ENCODE data around the gene SETD6. TPM values are rescaled to one million over a fixed set of nuclear protein-coding genes. Genes with fewer than 3 reads are reported as not detected.

SETD6 gene
- total RNA-seq, 1 experiment from 2014 or later: 42.8 TPM

GRCh38 chr16:58500430-58501241 is 14.7 kb upstream of the SETD6 start:
- no peak for DNase-seq
- BruUV-seq (replicated peaks): no TSS peak
- no peak for TF ChIP-seq CTCF (IDR thresholded peaks at IDR 0.05; ENCODE audit: unreplicated experiment)
- Mint-ChIP-seq H3K9me3 (ENCODE audit: low read depth, unreplicated experiment) (no peaks in the 10 kb centered on the region), H3K4me1 (ENCODE audit: low read depth, unreplicated experiment) (peaks cover 22% of the 10 kb centered on the region), H3K4me3 (ENCODE audit: low read depth, unreplicated experiment) (peak overlapping the region; percentile 67), H3K27ac (ENCODE audit: unreplicated experiment) (no peak overlapping the region), H3K36me3 (ENCODE audit: insufficient read depth, unreplicated experiment) (peaks cover 26% of the 10 kb centered on the region), H3K27me3 (ENCODE audit: unreplicated experiment) (peaks cover 13% of the 10 kb centered on the region)
- intact Hi-C loops (cut with micrococcal nuclease; ENCODE audit: unreplicated experiment): no loop called here
- CTCF ChIA-PET: interaction anchor here (0.9 to 1.2 kb wide), 2 partner anchors 13 to 258 kb away, joined by 3 to 4 read pairs; no protein-coding TSS in a partner anchor

DNA sequence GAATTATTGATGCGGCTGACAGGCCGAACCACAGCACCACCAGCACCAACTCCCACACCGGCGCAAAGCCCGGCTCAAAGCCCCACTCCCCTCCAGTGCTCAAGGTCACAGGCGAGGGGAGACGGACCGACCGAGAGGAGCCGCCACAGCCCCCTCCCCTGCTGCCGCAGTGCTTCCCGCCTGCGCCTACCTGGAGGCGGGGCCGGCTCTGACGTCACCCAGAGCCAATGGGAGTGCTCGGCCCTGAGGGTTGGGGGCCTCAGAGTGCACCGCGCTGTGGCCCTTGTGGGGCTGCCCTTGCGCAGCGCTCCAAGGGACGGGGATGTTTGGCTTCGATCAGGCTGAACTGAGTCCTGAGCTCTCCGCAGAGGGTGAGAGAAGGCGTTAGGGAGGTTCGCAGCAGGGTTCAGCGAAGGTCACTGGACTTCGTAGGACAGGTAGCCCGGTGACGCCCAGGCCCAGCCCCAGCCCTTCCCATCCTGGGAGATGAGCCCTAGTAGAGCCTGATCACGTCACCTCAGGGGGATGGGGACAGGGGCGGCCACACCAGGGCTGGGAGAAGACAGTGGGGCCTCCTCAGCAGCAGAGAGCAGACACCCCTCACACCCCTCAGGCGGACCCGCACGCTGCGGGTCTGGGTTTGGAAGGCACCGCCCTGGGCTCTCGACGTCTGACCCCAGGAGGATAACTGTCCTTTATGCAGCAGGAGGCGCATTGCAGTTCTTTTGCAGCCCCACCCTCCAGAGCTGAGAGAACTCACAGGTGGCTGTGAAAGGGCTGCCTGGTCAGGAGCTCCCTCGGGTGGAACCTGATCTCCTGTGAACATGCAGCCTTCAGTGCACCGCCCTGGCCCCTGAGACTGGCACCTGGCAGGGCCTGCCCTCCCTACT is 13.8 kb upstream of the SETD6 start:
- no peak for TF ChIP-seq CTCF (IDR thresholded peaks at IDR 0.05; ENCODE audit: unreplicated experiment)
- BruUV-seq (replicated peaks): no TSS peak
- intact Hi-C loops (cut with micrococcal nuclease; ENCODE audit: unreplicated experiment): no loop called here
- Mint-ChIP-seq H3K36me3 (ENCODE audit: insufficient read depth, unreplicated experiment) (peaks cover 24% of the 10 kb centered on the region), H3K9me3 (ENCODE audit: low read depth, unreplicated experiment) (no peaks in the 10 kb centered on the region), H3K4me3 (ENCODE audit: low read depth, unreplicated experiment) (peak overlapping the region; percentile 67), H3K27ac (ENCODE audit: unreplicated experiment) (no peak overlapping the region), H3K4me1 (ENCODE audit: low read depth, unreplicated experiment) (peaks cover 20% of the 10 kb centered on the region), H3K27me3 (ENCODE audit: unreplicated experiment) (peaks cover 13% of the 10 kb centered on the region)
- peak; percentile 51 for DNase-seq
- CTCF ChIA-PET: no interaction called here

GRCh38 chr16:58502217-58502921 is 12.9 kb upstream of the SETD6 start:
- peak overlapping the region; percentile 60 for H3K27ac Mint-ChIP-seq (ENCODE audit: unreplicated experiment)
- peaks cover 24% of the 10 kb centered on the region for H3K36me3 Mint-ChIP-seq (ENCODE audit: insufficient read depth, unreplicated experiment)
- BruUV-seq (replicated peaks): no TSS peak
- no peak overlapping the region for H3K4me3 Mint-ChIP-seq (ENCODE audit: low read depth, unreplicated experiment)
- no peaks in the 10 kb centered on the region for H3K9me3 Mint-ChIP-seq (ENCODE audit: low read depth, unreplicated experiment)
- H3K4me1 Mint-ChIP-seq (ENCODE audit: low read depth, unreplicated experiment): peaks cover 20% of the 10 kb centered on the region
- H3K27me3 Mint-ChIP-seq (ENCODE audit: unreplicated experiment): peaks cover 13% of the 10 kb centered on the region
- CTCF ChIA-PET: interaction anchor here (0.5 kb wide), 1 partner anchor 167 kb away, joined by 3 read pairs; no protein-coding TSS in a partner anchor
- TF ChIP-seq CTCF (IDR thresholded peaks at IDR 0.05; ENCODE audit: unreplicated experiment): no peak
- intact Hi-C loops (cut with micrococcal nuclease; ENCODE audit: unreplicated experiment): no loop called here
- no peak for DNase-seq

- H3K27me3 Mint-ChIP-seq (ENCODE audit: unreplicated experiment): peaks cover 13% of the 10 kb centered on the region
- H3K9me3 Mint-ChIP-seq (ENCODE audit: low read depth, unreplicated experiment): no peaks in the 10 kb centered on the region
- CTCF ChIA-PET: no interaction called here
- peak overlapping the region; percentile 60 for H3K27ac Mint-ChIP-seq (ENCODE audit: unreplicated experiment)
- DNase-seq: no peak
- no peak overlapping the region for H3K4me3 Mint-ChIP-seq (ENCODE audit: low read depth, unreplicated experiment)
- no TSS peak for BruUV-seq (replicated peaks)
- H3K36me3 Mint-ChIP-seq (ENCODE audit: insufficient read depth, unreplicated experiment): peaks cover 24% of the 10 kb centered on the region
- intact Hi-C loops (cut with micrococcal nuclease; ENCODE audit: unreplicated experiment): no loop called here
- TF ChIP-seq CTCF (IDR thresholded peaks at IDR 0.05; ENCODE audit: unreplicated experiment): no peak
- H3K4me1 Mint-ChIP-seq (ENCODE audit: low read depth, unreplicated experiment): peaks cover 20% of the 10 kb centered on the region
Observed at GRCh38 chr16:58503166-58503862, 12.0 kb upstream of the SETD6 start.
